HG03520 (cell line): Measurements from ENCODE around the gene HSP90AB1.

Experiments used
- ATAC-seq: cut with Tn5 transposase; IDR thresholded peaks from one replicate; pipeline ENCODE4 v1.9.1; 2021; ENCODE audit warnings: mild to moderate bottlenecking, moderate library complexity; ENCODE audit not compliant: unreplicated experiment

HSP90AB1 gene

DNA sequence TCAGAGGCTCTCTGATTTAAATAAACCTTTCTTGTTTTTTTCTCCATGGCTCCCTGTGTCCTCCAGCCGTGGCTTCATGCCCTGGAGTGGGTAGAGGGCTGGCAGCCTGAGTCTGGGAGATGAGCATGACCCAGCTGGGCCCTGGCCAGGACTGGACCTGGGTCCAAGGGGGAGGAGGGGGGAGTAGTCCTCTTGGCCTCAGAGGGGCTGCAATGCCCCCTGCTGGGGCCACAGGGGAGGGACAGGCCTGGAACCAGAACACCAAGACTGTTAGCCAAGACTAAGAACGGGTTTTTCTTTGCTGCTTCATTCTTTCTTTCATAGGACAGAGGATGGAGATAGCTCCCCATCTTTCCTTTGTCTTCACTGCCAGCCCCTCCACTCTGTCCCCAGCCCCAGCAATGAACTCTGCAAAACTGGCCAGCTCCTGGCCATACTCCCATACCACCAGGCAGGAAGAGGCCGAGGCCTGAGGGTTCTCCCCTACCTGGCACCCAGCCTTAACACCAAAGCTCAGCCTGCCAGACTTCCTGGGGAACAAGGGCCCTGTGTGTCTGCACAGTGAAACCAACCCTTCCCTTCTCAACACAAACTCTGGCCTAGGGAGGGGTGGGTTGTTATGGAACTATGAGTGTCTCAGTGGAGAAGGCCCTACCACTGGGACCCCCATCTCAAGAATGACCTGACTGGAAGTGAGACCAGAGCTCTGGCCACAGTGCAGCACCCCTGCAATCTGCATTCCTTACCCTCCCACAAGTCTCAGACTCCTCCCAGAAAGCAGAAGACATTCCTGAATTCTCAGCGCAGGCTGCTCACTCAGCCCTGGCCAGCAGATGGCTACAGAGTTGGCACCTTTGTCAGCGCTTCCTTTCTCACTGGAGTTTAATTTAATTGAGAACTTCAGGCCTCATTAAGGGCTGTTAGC is 12.5 kb upstream of the HSP90AB1 start:
- ATAC-seq = no peak

DNA sequence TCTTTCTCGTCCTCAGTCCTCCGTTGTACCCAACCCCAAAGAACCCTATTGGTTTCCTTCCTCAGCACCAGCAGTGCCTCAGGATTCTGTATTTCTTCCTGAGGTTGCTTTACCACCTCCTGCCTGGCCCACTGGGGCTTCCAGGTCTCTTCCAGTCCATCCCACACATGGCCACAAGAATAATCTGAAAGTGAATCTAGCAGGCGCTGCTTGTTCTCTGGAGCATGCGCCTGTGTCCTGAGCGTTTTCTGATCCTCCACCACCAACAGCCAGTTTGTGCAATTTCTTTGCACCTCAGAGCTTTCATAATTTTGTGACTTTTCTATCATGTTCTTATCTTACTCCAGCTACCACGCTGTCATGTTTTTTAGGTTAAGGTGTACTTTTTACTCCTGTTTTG is 11.6 kb upstream of the HSP90AB1 start:
- ATAC-seq = no peak

DNA sequence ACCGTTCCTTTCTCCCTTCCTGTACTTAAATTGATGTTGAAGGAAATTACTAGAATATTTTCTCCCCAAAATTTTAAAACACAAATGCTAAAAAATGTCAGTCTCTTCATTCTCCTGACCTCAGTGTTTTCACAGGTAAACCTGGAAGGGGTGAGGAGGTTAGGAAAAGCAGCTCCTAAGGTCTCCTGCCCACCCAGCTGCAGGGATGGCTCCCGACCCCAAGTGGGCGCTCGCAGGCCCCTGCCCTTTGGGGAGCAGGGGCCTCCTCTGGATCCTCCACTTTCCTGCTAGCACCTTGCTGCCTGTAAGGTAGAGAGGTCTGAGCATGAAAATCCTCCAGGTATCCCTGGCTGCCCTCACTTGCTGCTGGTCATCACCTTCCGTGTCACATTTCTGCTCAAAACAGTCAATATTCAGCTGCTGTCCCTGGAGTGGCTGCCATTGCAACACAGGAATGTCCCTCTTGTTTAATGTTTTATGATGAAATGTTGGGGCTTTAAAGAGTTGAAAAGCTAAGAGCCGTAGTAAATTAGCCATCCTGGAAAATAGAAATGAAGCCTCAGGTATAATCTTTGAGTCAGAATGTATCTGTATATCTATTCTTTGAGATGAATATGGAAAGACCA is 10.9 kb upstream of the HSP90AB1 start:
- ATAC-seq = no peak

- peak; percentile 35 for ATAC-seq
Observed at GRCh38 chr6:44237021-44237812, 9.7 kb upstream of the HSP90AB1 start.

DNA sequence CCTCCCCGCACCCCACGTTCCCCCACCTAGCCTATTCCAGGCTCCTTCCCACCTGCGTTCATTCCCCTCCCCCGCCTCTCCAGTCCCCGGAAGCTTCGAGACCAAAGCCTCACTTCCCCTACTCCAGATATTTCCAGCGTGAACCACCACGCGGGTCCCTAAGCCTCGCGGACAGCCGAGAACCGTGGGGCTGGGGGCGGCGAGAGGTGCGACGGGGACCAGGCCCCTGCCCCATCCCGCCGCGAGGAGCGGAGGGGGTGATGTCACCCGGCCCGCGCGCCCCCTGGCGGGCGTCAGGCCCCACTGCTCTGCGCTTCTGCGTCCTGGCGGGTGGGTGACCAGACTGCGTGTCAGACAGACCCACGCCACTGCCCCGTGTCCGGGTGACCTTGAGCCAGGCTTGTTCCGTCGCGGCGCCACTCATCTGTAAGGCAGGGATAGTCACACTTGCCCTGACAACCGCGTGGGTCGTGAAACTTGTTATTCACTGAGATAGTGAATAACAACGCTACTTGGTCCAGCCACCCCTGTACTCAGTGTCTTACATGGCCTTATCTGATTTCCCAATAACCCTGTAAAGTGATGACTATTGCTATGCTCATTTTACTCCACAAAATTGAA is 9.0 kb upstream of the HSP90AB1 start:
- peak; percentile 74 for ATAC-seq

- ATAC-seq = no peak
Observed at GRCh38 chr6:44238687-44239350, 8.1 kb upstream of the HSP90AB1 start.

DNA sequence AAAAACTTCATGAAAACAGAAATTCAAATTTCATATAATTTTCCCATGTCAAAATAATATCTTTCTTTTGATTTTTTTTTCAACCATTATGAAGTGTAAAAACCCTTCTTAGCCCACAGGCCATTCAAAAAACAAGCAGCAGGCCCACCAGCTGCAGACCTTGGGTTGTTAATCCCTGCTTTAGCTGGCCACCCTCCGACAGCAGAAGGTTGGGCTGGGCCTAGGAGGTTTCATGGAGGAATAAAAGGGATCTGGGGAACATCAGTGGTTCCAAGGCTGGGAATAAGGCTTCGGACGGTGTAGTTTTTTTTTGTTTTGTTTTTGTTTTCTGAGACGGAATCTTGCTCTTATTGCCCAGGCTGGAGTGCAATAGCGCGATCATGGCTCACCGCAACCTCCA is 3.6 kb upstream of the HSP90AB1 start:
- ATAC-seq = no peak

DNA sequence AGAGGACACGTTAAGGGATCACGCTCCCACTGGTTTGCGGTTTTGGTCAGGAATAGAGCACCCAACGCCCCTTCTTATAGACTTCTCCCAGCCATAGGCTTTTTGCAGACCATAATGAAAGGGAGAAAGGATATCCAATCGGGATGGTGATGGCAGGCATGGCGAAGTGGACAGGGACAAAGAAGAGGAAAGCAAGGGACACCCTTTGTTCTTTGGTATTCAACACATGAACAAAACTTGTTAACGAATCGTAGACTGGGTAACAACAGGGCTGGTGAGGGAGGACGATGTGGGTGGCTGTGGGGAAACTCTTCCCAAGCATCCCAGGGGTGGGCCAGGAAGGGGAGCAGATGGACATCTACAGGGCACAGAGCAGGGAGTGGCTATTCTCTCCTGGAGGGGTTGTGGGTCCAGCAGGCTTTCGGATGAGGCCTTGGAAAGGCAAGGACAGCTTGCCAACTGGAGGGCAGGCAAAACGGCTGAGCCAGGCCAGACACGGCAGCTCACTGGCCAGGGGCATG is 1.4 kb upstream of the HSP90AB1 start:
- no peak for ATAC-seq

DNA sequence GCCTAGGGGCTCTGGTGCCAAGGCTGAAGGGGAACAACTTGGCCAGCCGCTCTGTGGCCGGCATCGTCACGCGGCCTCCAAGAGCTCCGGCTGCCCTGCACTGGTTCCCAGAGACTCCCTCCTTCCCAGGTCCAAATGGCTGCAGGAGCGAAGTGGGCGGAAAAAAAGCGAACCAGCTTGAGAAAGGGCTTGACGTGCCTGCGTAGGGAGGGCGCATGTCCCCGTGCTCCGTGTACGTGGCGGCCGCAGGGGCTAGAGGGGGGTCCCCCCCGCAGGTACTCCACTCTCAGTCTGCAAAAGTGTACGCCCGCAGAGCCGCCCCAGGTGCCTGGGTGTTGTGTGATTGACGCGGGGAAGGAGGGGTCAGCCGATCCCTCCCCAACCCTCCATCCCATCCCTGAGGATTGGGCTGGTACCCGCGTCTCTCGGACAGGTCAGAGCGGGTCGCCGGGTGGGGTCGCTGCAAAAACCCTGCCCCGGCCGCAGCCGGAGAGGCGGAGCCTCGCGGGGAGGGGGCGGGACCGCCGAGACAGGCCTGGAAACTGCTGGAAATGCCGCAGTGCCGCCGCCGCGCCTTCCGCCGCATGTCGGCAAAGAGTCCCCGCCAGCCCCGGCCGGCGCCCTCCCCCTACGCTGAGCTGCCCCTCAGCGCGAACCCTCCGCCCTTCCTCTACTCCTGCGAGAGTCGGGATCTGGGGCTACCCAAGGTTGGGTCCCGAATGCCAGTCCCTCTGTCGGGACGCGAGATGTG is 814 bp upstream of the HSP90AB1 start:
- ATAC-seq = peak; percentile 36

- ATAC-seq = peak; percentile 30
Observed at GRCh38 chr6:44247338-44248302, 719 bp downstream of the HSP90AB1 start.

DNA sequence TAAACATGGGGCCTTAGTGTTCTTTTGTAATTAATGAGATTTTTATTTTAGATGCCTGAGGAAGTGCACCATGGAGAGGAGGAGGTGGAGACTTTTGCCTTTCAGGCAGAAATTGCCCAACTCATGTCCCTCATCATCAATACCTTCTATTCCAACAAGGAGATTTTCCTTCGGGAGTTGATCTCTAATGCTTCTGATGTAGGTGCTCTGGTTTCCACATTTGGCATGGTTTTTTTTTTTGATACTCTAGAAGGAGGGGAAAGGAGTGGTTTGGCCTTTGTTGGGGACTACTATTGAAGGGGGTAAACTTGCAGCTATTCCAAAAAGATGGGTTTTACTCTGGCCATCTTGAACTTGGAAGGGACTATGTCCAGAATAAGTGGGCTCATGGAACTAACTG is 1.7 kb downstream of the HSP90AB1 start:
- ATAC-seq = no peak

- ATAC-seq = no peak
Observed at GRCh38 chr6:44249082-44249748, 2.3 kb downstream of the HSP90AB1 start.

DNA sequence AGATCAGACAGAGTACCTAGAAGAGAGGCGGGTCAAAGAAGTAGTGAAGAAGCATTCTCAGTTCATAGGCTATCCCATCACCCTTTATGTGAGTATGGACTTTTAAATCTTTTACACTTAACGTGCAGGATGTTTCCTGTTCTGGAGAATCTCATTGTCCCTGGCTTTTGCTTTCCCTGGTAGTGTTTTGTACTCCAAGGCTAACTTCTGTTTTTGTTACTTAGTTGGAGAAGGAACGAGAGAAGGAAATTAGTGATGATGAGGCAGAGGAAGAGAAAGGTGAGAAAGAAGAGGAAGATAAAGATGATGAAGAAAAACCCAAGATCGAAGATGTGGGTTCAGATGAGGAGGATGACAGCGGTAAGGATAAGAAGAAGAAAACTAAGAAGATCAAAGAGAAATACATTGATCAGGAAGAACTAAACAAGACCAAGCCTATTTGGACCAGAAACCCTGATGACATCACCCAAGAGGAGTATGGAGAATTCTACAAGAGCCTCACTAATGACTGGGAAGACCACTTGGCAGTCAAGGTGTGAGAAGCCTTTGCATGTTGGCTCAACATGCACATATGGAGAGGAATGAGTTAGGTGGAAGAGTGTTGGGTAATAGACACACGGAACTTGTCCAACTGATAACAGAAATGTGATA is 3.3 kb downstream of the HSP90AB1 start:
- ATAC-seq = no peak

- no peak for ATAC-seq
Observed at GRCh38 chr6:44250718-44251123, 3.8 kb downstream of the HSP90AB1 start.

- ATAC-seq = no peak
Observed at GRCh38 chr6:44251576-44252524, 4.9 kb downstream of the HSP90AB1 start.
